RKO (cell line): ENCODE measurements around the gene RAD51AP1.
A peak's percentile ranks its signal among the peaks of the same experiment; 100 is the strongest.

ENCODE experiments used
- DNase-seq: peaks from one replicate; pipeline ENCODE4 v3.0.0-alpha.2; 2016; ENCODE audit warnings: low spot score

RAD51AP1 gene

GRCh38 chr12:4591180-4591687, 52.5 kb downstream of the RAD51AP1 start:
- DNase-seq: no peak

DNA sequence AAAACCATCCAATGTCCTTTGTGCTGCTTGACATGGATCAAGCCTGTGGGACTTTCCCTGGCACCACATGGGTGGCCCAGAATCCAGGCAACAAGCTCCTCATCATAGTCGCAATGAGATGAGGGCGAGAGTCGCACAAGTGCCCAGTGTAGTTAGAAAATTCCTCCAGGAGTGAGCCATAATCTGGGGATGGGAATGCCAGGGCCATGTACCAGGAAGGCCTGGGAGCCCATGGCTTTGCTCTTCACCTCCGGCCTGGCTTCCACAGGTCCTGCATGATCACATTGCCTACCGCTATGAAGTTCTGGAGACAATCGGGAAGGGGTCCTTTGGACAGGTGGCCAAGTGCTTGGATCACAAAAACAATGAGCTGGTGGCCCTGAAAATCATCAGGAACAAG, 57.2 kb downstream of the RAD51AP1 start:
- DNase-seq: no peak

- DNase-seq: no peak
These were observed 64.7 kb downstream of the RAD51AP1 start for GRCh38 chr12:4603421-4603820.

DNA sequence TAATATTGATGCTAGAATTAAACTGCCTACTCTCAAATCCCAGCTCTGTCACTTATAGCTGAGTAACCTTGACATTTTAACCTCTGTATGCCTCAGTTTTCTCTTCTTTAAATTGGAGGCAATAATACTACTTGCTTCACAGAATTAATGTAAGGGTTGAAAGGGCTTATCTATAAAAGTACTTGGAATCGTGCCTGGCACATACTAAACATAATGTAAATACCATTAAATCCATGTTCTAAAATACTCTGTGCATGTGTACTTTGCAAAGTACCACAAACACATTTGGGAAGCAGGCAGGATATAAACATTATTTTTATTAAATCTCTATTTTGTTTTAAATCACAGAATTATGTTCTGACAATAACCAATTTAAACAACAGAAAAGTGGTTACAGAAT, 65.3 kb downstream of the RAD51AP1 start:
- DNase-seq: no peak

GRCh38 chr12:4604684-4605193, 66.0 kb downstream of the RAD51AP1 start:
- peak; percentile 94 for DNase-seq

DNA sequence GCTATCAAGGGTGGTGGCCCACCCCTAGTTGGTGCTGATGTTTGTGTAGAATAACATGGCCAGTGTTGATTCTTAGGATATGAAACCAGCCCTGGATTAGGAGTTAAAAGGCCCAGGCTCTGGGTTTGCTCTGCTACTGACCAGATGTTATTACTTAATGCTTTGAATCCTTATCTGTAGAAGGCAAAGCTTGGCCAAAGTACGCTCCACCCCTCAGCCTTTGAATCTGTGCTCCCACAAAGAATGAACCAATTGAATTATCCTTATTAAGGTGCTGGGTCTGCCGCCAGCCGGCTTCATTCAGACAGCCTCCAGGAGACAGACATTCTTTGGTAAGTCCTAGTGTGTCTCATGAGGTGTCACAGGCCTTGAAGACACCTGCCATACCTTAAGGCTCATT, 68.4 kb downstream of the RAD51AP1 start:
- DNase-seq: no peak

GRCh38 chr12:4609071-4609470, 70.4 kb downstream of the RAD51AP1 start:
- DNase-seq: no peak
